Medulla oblongata (tissue), 1 donor: ENCODE data around the gene ZSCAN32.

Experiments
- DNase-seq: peaks from one replicate; pipeline ENCODE4 v3.0.0-alpha.2; 2015; ENCODE audit errors: extremely low spot score

The ZSCAN32 gene

GRCh38 chr16:3400779-3401688 lies at the start of gene ZSCAN32, which contains the start of gene ZNF174:
Gene ZSCAN32 (minus strand): TSS chr16:3401004. CDS start chr16:3397557, 3,447 bp downstream.
Gene ZNF174 (plus strand): TSS chr16:3401215. CDS start chr16:3402005, 790 bp downstream.
- DNase-seq: peak; percentile 99

DNA sequence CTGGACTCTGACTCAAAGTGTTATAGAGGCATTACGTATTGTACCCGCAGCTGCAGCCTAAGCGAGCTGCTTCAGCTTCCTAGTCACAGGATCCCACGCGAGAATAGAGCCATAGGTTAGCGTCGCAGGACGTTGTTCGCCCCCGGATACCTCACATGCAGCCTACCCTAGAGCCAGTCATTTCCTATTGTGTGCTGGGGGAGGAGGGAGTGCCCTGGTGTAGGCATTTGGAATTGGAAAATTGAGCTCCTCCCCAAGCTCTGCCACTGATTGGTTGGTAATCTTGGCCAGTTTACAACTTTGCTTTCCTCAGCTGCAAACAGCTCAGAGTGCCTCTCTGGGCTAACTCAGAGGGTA lies 43.2 kb upstream of the ZSCAN32 start:
- no peak for DNase-seq

- peak; percentile 94 for DNase-seq
Measured at GRCh38 chr16:3443108-3444031, 42.6 kb upstream of the ZSCAN32 start, which contains the start of the genes NAA60 and ZNF597. Gene NAA60 (plus strand): TSS chr16:3443680. CDS start chr16:3476228, 32,548 bp downstream. Gene ZNF597 (minus strand): TSS chr16:3443504. CDS start chr16:3443153, 351 bp downstream.

GRCh38 chr16:3439637-3440036 lies 38.8 kb upstream of the ZSCAN32 start:
- no peak for DNase-seq

DNA sequence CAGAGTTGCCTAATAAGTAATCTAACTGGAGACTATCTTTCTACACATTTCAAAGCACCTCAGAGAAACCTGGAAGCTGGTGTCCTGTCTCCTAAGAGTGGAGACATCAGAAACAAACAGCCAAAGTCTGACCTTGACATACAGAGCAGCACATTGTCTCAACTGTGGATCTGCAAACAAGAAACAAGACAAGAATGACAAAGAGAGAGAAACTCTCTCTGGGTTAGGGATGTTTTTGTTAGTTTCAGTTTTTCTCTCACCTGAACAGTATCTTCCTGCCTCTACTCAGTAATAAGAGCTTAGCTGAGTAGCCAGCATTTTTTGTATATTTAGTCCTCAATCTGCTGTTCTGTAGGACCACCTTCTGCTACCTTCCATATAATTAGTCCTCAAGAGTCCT lies 33.6 kb upstream of the ZSCAN32 start:
- DNase-seq: no peak

- peak; percentile 6 for DNase-seq
Measured at GRCh38 chr16:3431779-3432219, 31.0 kb upstream of the ZSCAN32 start.

GRCh38 chr16:3413730-3414379 lies 13.1 kb upstream of the ZSCAN32 start:
- no peak for DNase-seq

GRCh38 chr16:3408561-3409197 lies 7.9 kb upstream of the ZSCAN32 start:
- DNase-seq: no peak

DNA sequence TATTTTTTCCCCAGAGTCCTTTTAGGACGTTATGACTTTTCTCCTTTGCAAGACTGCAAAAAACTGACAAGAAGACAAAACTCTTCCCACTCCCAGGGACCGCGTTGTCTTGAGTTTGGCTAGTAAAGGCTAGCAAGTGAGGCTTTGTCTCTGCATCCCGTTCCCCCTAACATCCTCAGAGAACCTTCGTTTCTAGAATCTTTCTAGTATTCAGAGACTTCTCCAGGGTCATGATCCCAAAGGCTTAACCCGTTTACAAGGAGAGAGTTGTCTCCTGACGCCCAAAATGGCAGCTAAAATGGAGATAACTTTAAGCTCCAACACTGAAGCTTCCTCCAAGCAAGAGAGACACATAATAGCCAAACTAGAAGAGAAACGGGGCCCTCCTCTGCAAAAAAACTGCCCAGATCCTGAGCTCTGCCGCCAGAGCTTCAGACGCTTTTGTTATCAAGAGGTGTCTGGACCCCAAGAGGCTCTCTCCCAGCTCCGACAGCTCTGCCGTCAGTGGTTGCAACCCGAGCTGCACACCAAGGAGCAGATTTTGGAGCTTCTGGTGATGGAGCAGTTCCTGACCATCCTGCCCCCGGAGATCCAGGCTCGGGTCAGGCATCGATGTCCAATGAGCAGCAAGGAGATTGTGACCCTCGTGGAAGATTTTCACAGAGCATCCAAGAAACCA lies 1.1 kb upstream of the ZSCAN32 start:
- peak; percentile 17 for DNase-seq

- DNase-seq: no peak
Measured at GRCh38 chr16:3400446-3400778, 392 bp downstream of the ZSCAN32 start.

- no peak for DNase-seq
Measured at GRCh38 chr16:3389663-3390338, 11.0 kb downstream of the ZSCAN32 start.

GRCh38 chr16:3388325-3388724 lies 12.5 kb downstream of the ZSCAN32 start:
- no peak for DNase-seq

- no peak for DNase-seq
Measured at GRCh38 chr16:3383045-3383448, 17.8 kb downstream of the ZSCAN32 start.

- no peak for DNase-seq
Measured at GRCh38 chr16:3377917-3378316, 22.9 kb downstream of the ZSCAN32 start.

- DNase-seq: no peak
Measured at GRCh38 chr16:3375680-3376079, 25.1 kb downstream of the ZSCAN32 start.

GRCh38 chr16:3369073-3369472 lies 31.7 kb downstream of the ZSCAN32 start:
- no peak for DNase-seq

DNA sequence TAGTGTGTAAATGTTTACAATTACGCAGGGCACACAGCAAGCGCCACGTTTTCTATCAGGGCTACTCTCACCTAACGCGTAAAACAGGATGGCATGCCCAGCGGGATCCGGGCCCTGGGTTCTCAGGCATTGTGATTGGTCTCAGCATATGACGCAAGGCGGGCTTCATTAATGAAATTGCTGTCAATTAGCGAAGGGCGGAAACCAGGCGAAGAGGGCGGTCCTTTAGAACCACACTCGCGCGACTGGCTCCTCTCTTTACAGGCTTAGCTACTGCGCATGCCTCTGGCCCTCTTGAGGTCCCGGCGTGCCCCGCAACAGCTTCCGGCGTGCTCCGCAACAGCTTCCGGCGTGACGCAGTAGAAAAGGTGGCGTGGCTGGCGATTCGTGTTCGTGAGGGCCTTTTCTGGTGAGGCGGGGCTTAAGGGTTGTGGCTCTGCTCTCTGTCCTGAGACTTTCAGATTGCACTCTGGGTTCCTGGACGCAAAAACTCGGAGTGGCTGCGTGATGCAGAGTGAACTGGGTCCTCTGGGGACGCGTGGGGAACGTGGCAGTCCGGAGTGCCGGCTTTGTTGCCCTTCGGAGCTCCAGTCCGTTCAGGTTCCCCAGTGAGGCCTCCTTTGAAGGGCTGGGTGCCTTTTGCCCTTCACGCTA lies 35.9 kb downstream of the ZSCAN32 start:
- peak; percentile 94 for DNase-seq

DNA sequence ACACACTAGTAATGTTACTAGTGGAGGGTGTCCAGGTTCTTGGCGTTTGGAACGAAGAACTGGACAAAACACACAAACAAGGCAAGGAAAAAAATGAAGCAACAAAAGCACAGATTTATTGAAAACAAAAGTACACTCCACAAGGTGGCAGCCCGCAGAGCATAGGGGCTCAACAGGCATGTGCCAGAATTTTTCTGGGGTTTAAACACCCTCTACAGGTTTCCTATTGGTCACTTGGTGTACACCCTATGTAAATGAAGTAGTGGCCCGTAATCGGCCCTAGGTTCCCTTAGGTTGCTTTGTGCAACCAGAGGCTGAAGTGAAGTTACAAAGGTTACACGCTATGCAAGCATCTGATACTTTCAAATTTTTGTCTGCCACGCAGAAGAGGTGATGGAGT lies 37.0 kb downstream of the ZSCAN32 start:
- DNase-seq: no peak

GRCh38 chr16:3362931-3363330 lies 37.9 kb downstream of the ZSCAN32 start:
- no peak for DNase-seq

GRCh38 chr16:3358871-3359270 lies 41.9 kb downstream of the ZSCAN32 start:
- DNase-seq: no peak
